HUDEP-2 (cell line): ENCODE results near the gene NSFL1C.

ENCODE experiments used
- DNase-seq, 76 experiments: peaks; one replicate each; lab custom pipeline; 2025; ENCODE audit not compliant: unreplicated experiment in 76 of 76; lab: John Stamatoyannopoulos, UW

Gene NSFL1C

GRCh38 chr20:1394686-1395085 lies 72.0 kb downstream of the NSFL1C start:
- no peak for DNase-seq

DNA sequence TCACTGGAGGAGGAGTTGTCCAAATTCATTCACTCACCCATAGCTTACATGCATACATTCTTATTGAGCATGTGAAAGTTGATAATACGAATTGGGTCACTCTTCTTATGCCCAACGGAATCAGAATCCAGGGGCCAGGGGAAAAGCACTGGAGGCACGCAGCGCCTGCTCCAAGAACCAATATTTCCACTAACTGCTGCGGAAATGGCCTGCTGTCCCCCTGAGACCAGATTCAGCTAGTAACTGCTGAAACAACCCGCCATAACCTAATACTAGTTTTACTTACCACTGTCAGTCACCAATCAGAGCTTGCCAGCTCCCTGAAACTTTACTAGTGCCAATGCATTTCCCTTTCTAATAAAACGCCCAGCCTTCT lies 73.2 kb downstream of the NSFL1C start:
- DNase-seq = no peak

DNA sequence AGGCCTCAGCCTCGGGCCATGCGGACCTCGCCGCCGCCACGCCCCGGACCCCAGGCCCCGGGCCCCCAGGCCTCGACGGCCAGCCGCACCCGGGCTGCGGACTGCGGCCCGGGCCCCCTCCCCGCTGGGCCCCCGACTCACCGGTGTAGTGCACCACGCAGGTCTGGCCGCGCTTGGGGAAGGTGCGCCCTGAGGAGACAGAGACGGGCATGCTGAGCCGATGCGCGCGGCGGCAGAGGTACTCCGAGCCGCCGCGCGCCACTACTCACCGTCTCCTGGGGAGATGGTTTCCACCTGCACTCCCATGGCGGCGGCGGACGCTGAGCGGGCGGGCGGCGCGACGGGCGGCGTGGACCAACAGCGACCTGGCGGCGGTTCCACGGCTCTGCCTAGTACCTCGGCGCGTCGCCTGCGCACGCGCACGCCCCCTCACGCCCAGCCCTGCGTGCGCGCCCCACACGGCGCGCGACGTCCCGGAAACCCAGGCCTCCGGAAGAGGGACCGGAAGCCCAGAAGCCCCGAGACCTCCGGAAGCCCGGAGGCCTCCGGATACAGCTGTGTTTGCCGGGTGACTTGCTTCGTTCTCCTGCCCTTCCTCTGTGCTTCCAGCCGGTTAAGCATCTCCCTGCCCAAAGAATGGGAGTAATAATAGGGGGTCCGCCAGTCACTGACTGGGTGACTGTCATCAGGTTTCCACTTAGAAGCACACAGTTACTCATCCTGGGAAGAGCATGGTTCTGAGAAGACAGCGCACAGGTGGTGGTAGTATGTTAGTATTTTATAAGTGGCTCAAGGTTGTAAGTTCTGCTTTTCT lies 73.7 kb downstream of the NSFL1C start, which contains the start of gene FKBP1A:
Gene FKBP1A, minus strand, starts transcription at position 362 of the 814 bp plus-strand sequence. Its CDS starts 56 bp downstream, at position 306.
- DNase-seq = peak in 74 of 76 experiments; percentile 32 to 93 (median 80)

DNA sequence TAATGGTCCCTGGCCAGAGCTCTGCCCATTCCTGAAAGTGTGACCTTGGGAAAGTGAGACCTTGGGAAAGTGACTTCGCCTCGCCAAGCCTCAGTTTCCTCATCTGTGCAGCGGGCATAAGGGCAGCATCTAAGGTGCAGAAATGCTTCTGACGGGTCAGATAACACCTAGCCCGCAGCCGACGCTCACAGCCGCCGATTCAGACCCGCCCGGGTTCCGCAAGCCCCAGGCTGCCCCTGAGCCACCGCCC lies 74.3 kb downstream of the NSFL1C start:
- DNase-seq = peak in 5 of 76 experiments; percentile 3 to 32 (median 20)
